Progenitor cell of endocrine pancreas (in vitro differentiated cells): ENCODE results near the gene FNDC3B. TPM values are rescaled to one million over a fixed set of nuclear protein-coding genes. Genes with fewer than 3 reads are reported as not detected.
A peak's percentile ranks its signal among the peaks of the same experiment; 100 is the strongest.

Experiments used
- DNase-seq: peaks from one replicate; pipeline ENCODE4 v3.0.0; 2021; ENCODE audit warnings: low spot score; ENCODE audit not compliant: unreplicated experiment
- H3K27ac Mint-ChIP-seq: 2 replicates; pipeline ENCODE4 v1.8.0; 2021; ENCODE audit warnings: mild to moderate bottlenecking, moderate library complexity, mixed read lengths
- H3K27me3 Mint-ChIP-seq: 2 replicates; pipeline ENCODE4 v1.8.0; 2021; ENCODE audit warnings: mixed read lengths
- H3K36me3 Mint-ChIP-seq: 2 replicates; pipeline ENCODE4 v1.8.0; 2022; ENCODE audit warnings: mixed read lengths; ENCODE audit not compliant: insufficient read depth
- H3K4me1 Mint-ChIP-seq: 2 replicates; pipeline ENCODE4 v1.8.0; 2021; ENCODE audit warnings: low read depth, mixed read lengths
- H3K4me3 Mint-ChIP-seq: 2 replicates; pipeline ENCODE4 v1.8.0; 2021; ENCODE audit warnings: low read depth, mild to moderate bottlenecking, moderate library complexity, mixed read lengths
- H3K9me3 Mint-ChIP-seq: 2 replicates; pipeline ENCODE4 v1.8.0; 2021; ENCODE audit warnings: low read depth, mixed read lengths
- total RNA-seq: library from RNA; stranded (reverse); gene quantifications from 2 replicates; pipeline ENCODE4 v1.2.1, GENCODE V29; 2021
- TF ChIP-seq, protein P1 (sequence below): fragments of 200-600 bp; sonication (generic); IDR thresholded peaks from one replicate; pipeline ENCODE4 v1.5.0; 2021; ENCODE audit warnings: antibody characterized with exemption, mild to moderate bottlenecking; ENCODE audit not compliant: unreplicated experiment

Gene FNDC3B
- total RNA-seq, 1 donor from 2014 or later, result 158 TPM

DNA sequence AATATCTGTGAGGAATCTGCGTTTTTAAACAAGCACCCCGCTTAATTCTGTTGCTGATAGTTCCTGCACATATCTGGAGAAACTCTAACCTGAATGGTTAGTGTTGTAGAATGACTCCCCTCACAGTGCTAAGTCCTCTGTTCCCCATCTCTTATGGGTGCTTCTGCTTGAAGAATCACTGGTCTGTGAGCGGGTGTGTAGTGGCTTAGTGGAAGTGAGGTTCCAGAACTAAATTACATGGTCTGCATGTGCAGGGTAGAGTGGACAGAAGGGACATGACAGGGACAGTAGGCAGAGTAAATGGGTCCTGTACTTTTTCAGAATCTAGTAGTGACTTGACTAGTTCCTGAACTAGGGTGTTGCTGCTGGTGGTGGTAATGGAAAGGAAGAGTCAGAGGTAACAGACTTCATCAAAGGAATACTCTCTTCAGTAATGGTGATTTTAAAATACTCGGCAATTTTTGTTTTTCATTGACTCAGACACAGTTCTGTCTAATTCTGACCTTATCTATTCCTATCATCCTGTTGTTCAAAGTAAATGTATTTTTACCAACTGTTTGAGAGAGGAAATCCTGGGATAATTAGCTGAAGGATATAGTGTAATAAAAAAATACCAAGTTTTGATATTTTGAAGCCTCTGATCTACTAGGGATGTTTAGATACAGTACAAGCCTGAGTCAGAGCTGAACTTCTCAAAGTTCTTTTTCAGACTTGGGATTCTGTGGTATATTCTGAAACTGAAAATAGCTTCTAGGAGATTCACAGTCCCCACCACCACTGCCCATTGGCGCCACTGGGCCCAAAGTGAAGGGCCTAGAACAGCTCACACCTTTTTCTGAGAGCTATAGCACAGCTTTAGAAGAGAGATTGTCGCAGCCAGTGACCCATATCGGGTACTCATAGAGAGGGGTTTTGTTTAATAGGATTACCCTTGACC is 55.5 kb downstream of the FNDC3B start:
- peaks cover 58% of the 10 kb centered on the region for H3K4me1 Mint-ChIP-seq

DNA sequence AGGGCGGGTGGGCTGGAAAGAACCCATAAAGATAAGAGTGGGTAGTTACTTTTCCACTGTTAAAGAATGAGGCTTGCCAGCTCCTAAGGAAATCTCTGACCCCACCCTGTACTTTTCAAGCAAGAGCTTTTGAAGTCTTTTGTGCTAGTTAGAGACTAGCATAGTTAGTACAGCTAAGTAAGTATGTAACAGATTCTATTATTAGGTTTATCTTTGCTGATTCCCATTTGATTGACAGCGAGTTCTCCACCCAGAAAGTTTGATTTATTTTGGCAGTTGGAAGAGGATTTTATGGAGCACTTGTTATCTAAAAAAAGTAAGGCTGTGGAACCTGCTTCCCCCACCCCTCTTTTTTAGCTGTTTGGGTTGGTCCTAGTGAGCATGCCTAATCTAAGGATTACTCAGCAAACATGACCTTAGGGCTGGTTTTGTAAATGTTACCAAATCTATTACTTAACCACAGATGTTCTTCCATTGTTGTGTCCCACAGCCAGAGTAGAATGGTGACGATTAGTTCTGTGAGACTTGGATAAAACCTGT is 57.6 kb downstream of the FNDC3B start:
- Mint-ChIP-seq H3K4me1 (peaks cover 67% of the 10 kb centered on the region), H3K9me3 (peaks cover 3% of the 10 kb centered on the region), H3K36me3 (peaks cover 6% of the 10 kb centered on the region), H3K4me3 (peak overlapping the region; percentile 57), H3K27me3 (no peaks in the 10 kb centered on the region), H3K27ac (peak overlapping the region; percentile 94)
- no peak for DNase-seq
- TF ChIP-seq, protein P1, sequence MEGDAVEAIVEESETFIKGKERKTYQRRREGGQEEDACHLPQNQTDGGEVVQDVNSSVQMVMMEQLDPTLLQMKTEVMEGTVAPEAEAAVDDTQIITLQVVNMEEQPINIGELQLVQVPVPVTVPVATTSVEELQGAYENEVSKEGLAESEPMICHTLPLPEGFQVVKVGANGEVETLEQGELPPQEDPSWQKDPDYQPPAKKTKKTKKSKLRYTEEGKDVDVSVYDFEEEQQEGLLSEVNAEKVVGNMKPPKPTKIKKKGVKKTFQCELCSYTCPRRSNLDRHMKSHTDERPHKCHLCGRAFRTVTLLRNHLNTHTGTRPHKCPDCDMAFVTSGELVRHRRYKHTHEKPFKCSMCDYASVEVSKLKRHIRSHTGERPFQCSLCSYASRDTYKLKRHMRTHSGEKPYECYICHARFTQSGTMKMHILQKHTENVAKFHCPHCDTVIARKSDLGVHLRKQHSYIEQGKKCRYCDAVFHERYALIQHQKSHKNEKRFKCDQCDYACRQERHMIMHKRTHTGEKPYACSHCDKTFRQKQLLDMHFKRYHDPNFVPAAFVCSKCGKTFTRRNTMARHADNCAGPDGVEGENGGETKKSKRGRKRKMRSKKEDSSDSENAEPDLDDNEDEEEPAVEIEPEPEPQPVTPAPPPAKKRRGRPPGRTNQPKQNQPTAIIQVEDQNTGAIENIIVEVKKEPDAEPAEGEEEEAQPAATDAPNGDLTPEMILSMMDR, result no peak

More for the DNA sequence above, 55.5 kb downstream of the FNDC3B start:
- no peak for DNase-seq
- Mint-ChIP-seq H3K27ac (peak overlapping the region; percentile 49), H3K9me3 (peaks cover 3% of the 10 kb centered on the region), H3K36me3 (peaks cover 6% of the 10 kb centered on the region), H3K4me3 (no peak overlapping the region), H3K27me3 (no peaks in the 10 kb centered on the region)
- TF ChIP-seq, protein P1, result no peak

DNA sequence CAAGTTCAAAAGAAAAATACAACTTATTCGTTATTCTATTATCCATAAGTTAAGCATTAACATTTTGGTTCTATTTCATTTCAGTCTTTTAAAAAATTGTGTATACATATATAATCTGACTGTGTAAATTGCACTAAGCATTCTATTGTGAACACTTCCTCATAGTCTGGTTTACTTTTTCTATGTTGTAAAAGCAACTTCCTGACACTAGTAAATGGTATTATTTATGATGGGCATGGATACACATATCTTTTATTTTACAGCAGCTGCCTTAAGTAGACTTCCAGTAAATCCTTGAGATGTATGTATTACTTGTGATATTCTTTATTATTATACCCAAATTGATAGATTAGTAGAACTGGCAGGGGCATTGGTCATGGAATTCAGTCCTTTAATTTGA is 58.2 kb downstream of the FNDC3B start:
- Mint-ChIP-seq H3K27ac (peak overlapping the region; percentile 92), H3K36me3 (peaks cover 2% of the 10 kb centered on the region), H3K9me3 (peaks cover under 1% of the 10 kb centered on the region), H3K4me1 (peaks cover 70% of the 10 kb centered on the region), H3K27me3 (no peaks in the 10 kb centered on the region), H3K4me3 (no peak overlapping the region)
- TF ChIP-seq, protein P1, result no peak
- DNase-seq, result no peak

DNA sequence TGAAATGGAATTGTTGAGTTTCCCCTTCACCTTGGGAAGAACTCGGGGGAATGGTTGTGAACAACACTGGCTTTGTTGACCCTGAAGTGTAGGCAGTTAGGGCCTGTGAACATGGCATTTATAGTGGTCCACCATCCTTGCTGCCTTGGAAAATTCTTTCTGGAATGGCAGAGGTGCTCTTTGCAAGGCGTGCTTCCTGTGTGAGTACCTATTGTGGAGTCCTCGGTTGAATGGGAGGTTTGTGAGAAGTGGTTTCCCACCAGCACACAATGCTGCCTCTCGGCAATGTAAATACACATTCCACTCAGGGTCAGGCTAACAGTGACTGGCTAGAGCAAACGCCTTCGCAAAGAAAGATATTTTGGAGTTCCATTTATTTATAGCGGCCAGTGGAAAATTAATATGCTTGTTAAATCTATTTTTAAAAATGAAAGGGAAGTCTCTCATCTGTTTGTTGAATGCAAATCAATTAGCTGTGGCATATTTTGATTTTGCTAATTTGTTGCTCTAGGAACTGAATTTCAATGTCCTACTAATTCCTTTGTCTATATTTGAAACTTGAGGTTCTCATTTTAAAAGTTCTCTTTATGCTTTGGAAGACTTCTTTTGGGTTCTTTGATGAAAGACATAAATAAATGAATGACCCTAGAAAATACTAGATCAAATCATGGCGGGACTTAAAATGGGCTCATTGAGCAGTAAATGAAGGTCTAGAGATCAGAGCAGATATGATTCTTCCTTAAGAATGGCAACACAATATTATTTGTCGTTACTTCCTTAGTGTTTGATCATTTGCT is 59.5 kb downstream of the FNDC3B start:
- TF ChIP-seq, protein P1, result no peak
- peak; percentile 11 for DNase-seq
- H3K9me3 Mint-ChIP-seq, result no peaks in the 10 kb centered on the region
- H3K36me3 Mint-ChIP-seq, result peaks cover 1% of the 10 kb centered on the region
- H3K27ac Mint-ChIP-seq, result peak overlapping the region; percentile 93
- H3K4me3 Mint-ChIP-seq, result peak overlapping the region; percentile 29
- H3K27me3 Mint-ChIP-seq, result no peaks in the 10 kb centered on the region
- peaks cover 82% of the 10 kb centered on the region for H3K4me1 Mint-ChIP-seq

DNA sequence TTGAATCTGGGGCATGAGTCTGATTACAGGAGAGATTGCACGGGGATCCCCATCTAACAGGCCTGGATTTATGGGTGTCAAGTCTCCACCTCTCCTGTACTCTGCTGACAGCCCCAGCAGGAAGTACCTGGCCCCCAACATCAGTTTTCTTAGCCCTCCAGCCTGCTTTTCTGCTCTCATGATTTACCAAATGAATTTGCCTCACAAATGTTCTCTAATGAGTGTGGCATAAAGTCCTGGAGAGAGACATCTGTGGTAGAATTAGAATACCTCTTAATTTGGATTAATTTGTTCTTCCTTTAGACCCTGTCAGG is 60.1 kb downstream of the FNDC3B start:
- peaks cover 1% of the 10 kb centered on the region for H3K36me3 Mint-ChIP-seq
- peaks cover 86% of the 10 kb centered on the region for H3K4me1 Mint-ChIP-seq
- H3K27me3 Mint-ChIP-seq, result no peaks in the 10 kb centered on the region
- TF ChIP-seq, protein P1, result no peak
- DNase-seq, result no peak
- H3K9me3 Mint-ChIP-seq, result no peaks in the 10 kb centered on the region
- H3K4me3 Mint-ChIP-seq, result no peak overlapping the region
- peak overlapping the region; percentile 93 for H3K27ac Mint-ChIP-seq
